ENCODE measurements around the gene CARM1. TPM values are rescaled to one million over a fixed set of nuclear protein-coding genes. Genes with fewer than 3 reads are reported as not detected.
"Not testable (repeated sequence)": the region's sequence is repeated elsewhere in the genome, so short reads cannot be mapped to it uniquely, and the experiment has no call there.

The CARM1 gene
- 20.5 and 24.1 TPM in 2 replicates for total RNA-seq (2014; rRNA removed; shearing (Covaris generic))

DNA sequence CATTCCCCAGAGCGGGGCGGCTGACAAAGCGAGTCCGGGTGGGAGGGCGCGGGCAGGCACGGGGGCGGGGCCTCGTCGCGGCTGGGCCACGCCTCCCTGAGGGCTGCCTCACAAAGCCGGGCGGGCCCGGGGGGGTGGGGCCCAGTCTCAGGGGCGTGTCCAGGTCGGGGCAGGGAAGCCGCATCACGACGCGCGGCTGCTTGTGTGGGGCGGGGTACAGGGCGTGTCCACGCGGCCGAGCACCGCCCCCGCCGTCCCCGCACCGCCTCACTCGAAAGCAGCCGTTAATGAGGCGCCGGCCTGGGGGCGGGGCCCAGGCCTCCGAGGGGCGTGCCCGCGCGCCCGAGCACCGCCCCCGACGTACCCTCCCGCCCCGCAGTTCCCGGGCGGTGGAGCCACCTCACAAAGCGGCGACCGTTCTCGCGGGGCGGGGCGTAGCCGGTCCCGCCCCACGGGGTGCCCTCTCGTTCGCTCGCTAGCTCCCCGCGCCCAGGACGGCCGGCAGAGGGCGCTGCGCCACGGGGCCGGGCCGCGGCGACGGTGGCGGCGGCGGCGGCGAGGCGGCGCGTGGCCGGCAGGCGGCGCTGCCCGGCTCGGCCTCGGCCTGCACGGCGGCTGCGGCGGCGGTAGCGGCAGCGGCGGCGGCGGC is at the start of gene CARM1:
CARM1 (plus strand) TSS at position 599 of the 649 bp plus-strand sequence. CDS start 150 bp downstream, outside the sequence.
- peak; percentile 99 for DNase-seq (ENCODE audit: low read depth)

DNA sequence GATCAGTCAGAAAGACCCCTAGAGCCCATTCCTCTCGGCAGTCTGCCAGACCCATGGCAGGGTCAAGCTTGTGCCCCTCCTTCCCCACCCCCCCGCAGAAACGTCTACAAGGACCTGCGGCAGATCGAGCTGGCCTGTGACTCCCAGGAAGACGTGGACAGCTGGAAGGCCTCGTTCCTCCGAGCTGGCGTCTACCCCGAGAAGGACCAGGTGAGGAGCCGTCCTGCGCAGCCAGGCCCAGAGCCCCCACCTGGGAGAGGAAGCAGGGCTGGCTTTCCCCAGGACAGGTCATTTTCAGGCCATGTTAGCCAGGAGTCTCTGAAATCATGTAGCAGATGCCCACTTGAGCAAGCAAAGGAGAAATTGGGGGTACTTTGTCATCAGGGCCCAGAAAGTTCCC is 47.7 kb upstream of the CARM1 start:
- no peak for DNase-seq (ENCODE audit: low read depth)

DNA sequence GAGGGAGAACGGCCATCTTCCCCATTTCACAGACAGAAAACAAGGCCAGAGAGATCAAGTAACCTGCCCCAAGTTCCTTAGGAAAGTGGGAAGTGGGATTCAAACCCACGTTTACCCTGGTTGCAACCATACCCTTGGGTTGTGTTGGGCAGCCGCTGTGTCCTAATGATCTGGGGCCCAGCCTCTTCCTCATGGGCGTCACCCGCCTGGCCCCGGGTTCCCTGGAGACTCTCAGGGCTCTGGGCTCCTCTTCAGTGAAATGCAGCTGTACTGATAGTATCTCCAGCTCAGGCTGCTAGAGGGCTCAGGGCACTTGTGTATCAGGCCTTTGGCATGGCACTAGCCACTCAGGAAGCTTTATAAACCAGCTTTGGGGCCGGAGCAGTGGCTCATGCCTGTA is 45.1 kb upstream of the CARM1 start:
- no peak for DNase-seq (ENCODE audit: low read depth)

DNA sequence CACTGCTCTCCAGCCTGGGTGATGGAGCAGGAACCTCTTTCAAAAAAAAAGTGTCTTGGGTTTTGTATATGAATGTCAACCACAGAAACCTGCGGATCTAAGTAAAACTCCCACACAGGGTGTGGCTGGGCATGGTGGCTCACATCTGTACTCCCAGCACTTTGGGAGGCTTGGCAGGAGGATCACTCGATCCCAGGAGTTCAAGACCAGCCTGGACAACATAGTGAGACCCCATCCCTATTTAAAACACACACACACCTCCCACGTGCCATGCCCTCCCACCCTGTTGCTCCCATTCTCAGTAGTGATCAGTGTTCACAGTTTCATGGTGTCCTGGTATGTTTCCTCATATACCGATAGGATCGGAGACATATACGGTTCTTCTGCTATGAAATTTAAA is 44.5 kb upstream of the CARM1 start:
- DNase-seq (ENCODE audit: low read depth), result no peak

DNA sequence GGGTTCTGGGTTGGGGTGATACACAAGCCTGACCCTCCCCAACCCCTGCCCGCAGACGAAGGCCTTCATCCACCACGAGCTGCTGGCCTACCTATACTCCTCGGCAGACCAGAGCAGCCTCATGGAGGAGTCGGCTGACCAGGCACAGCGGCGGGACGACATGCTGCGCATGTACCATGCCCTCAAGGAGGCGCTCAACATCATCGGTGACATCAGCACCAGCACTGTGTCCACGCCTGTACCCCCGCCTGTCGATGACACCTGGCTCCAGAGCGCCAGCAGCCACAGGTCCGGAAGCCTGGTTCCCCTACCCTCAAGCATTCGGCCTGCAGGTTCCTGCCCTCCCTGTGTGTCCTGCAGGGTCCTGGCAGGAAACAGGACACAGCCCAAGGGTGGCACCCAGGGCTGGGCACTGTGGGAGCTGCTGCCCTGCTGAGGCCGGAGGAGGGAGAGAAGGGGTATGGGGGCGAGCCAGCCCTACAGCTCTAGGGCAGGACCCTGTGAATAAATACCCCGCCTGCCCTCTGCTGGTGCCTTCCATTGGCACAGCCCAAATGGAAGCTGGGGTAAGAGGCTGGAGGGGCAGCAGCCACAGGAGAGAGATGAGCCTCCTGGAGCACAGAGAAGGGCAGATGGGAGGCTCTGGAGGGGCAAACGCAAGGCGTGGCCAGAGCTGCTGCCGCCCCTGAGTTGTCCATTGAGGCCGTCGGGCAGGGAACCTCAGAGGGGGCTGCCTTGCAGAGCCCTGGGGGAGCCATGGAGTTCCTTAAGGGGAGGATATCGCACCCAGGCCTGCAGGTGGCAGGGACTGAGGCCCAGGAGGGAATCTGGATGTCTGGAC is 42.2 kb upstream of the CARM1 start:
- no peak for DNase-seq (ENCODE audit: low read depth)

DNA sequence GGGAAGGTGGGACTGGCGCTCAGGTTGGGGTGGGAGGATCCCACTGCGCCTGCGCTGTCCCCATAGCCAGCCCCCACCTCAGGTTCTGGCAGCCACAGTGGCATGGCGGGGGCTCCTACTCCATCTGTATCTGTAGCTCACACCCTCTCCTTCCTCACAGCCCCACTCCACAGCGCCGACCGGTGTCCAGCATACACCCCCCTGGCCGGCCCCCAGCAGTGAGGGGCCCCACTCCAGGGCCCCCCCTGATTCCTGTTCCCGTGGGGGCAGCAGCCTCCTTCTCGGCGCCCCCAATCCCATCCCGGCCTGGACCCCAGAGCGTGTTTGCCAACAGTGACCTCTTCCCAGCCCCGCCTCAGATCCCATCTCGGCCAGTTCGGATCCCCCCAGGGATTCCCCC is 41.4 kb upstream of the CARM1 start:
- DNase-seq (ENCODE audit: low read depth), result no peak

DNA sequence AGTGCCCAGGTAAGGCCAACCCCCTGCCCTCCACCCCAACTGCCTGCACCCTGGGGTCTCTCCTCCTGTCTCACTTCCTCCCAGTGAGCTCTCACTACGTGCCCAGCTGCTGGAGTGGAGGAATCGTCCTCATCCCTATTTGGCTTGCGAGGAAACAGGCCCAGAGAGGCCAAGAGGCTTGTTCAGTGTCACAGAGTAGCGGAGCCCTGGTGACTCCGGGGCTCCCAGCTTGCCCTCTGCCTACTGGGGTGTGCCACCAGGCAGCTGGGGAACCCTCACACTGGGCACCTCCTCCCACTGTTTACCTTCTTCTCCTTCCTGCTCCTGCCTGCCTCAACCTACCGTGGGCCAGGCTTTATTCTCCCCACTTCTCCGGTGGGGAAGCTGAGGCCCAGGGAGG is 41.0 kb upstream of the CARM1 start:
- DNase-seq (ENCODE audit: low read depth), result no peak

DNA sequence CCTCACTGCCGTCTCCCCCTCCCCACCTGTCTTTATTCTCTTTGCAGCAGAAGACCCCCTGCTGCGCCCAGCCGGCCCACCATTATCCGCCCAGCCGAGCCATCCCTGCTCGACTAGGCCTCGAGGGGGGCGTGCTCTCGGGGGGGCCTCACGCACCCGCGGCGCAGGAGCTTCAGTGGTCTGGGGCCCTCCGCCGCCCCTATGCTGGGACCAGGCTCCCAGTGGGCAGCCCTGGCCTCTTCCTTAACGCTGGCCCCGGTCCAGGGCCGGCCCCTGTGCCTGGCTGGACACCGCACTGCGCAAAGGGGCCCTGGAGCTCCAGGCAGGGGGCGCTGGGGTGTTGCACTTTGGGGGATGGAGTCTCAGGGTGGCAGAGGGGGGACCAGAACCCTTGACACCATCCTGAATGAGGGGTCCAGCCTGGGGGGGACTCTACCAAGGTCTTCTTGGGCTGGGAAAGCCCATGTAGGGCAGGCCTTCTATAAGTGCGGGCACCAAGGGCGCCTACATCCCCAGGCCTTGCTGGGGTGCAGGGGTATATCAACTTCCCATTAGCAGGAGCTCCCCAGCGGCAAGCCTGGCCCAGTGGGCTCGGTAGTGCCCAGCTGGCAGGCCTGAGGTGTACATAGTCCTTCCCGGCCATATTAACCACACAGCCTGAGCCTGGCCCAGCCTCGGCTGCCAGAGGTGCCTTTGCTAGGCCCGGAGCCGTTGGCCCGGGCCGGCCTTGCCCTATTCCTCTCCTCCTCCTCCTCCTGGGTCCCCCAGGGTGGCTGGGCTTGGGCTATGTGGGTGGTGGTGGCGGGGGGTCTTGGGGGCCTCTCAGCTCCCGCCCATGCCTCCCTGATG is 40.2 kb upstream of the CARM1 start:
- DNase-seq (ENCODE audit: low read depth), result no peak

DNA sequence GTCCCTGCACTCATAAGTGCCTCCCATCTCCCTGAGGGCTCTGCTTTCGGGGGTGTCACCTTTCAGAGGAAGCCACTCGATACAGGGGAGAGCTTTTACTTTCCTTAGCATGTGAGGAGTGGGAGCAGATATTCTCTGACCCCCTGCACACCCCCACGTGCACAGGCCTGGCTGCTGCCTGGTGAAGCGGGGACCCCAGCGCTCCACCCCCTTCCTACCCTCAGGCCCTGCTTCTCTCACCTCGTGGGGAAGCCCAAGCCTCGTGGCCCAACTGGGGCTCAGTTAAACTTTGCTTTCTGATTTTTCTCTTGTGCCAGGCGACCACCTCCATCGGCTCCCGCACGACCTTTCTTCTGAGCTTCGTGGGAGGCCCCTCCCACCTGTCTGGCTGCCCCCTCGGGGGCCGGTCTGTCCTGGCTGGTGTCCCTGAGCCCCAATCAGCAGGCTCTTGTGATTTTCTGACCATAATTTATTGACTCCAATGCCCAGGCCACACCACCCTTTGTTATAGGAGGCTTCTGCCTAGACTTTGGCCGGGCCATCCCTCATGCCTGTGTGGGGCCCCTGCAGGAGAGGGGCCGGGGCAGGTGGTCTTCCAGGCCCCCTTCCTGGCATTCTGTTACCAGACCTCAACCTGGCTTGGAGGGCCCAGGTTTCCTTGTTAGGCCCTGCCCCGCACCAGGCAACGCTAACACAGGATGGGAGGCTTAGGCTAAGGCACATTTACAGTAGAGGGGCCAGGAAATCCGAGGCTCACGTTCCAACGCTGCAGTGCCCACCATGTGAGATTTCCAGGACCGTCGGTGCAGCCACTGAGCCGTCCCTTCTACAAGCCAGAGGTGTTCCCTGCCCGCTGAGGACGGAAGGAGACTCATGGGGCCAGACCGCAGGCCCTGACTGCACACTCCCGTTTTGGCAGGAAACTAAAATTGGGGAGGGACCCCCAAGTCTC is 39.1 kb upstream of the CARM1 start:
- DNase-seq (ENCODE audit: low read depth), result no peak

DNA sequence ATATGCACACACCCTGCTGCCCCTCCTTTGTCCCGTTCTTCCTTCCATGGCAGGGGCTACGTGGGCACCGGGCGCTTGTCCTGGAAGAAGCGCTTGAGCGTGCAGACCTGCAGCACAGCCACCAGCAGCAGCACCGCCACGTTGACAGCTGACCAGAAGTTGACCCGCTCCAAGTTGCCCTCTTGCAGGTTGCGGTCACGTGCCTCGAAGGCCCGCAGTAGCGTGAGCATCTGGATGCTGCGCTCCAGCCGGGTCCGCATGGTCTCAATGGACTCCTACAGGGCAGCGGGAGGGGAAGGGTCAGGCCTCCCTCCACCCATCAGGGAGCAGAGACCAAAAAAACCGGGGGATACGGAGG is 38.4 kb upstream of the CARM1 start:
- DNase-seq (ENCODE audit: low read depth), result no peak

DNA sequence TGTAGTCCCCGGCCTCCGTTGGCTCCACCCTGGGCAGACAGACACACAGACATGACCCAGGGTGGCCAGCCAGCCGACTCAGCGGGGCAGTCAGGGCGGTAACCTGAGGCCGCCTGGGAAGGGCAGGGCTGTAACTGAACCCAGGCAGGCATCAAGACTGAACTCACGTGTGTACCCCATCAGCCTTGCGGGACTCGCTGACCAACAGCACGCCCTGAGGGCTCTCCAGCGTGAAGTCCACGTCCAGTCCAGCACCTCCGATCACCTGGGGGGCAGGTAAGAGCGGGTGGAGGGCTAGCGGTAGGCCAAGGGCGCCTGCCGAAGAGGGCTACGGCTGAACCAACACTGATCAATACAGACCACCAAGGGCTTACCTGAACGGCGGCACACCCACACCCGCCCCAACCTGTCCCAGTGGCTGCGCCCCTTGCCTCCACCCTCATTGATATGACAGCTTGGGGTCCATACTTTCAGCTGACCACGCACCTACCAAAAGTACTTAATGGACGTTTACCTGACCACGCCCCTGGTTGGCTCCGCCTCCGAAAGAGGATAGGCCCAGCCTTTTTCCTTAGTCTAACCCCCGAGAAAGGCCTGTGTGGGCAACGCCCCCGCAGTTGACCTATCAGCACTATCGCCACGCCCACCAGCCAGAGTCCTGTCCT is 36.1 kb upstream of the CARM1 start:
- DNase-seq (ENCODE audit: low read depth), result no peak

DNA sequence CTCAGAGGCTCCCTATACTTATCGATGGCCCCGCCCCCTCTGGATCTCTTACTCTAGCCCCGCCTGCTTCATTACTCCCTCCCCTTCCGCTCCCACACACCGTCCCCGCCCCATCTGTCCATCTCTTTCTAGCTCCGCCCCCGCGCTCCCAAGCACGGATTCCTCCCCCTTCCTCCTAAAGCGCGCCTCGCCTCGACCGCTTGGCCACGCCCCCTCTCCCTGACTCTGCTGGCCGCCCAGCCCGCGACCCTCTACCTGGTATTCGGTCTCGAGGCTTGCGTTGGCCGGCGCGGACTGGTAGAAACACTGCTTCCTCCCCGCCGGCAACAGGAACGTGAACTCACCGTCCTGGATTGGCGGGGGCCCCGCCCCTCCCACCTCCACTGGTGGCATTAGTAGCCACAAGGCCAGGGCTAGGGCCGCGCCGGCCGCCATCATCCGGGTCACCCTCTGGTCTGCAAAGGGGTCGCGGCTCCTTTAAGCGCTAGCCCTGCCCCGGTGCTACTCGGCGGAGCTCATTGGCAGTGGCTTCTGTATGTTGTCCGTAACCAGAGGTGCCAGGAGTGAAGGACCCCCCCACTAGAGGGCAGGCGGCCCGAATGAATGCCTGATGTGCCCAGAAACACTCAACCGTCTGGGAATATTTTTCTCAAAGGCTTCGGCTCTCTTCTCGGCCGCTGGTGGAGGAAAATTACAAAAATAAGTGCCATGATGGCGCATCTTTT is 35.4 kb upstream of the CARM1 start, which contains the start of gene TMED1:
TMED1 (minus strand) TSS at position 459 of the 725 bp plus-strand sequence; CDS start at position 438, 21 bp downstream.
- DNase-seq (ENCODE audit: low read depth), result peak; percentile 99

DNA sequence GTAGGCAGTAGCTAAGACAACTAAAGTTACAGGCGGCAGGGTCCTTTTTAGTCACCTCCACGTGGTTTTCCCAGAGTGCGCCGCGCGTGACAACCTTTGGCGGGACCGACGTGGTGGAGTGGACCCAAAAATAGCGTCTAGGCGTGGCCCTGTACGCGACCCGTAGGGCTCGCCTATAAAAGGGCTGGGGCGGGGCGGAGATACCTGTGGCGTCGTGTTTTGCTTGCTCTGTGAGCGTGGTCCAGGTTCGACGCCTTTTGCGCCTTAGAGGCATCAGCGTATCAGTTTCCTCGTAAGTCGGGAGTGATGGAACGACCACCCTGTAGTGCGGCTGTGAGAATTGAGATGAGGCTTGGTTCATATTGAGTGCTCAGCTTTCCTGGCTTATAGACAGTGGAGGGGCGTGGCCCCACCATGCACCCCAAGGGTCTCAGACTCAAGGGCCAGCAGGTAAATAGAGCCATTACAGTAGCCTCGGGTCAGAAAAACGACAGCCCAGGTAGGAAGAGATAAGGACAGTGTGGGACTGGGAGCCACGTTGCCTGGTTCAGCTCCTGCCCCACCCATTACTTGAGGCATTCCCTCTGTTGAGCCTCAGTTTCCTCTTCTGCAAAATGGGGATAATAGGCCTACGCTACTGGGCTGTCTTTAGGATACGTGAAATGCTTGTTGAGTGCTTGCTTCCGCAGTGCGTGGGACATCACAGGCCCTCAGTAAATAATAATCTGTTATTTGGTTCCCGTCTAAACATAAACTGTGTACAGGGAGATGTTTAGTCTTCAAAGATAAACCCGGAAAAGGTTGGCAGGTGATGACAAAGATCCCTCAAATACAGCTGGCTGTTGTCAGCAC is 34.6 kb upstream of the CARM1 start:
- DNase-seq (ENCODE audit: low read depth), result no peak

DNA sequence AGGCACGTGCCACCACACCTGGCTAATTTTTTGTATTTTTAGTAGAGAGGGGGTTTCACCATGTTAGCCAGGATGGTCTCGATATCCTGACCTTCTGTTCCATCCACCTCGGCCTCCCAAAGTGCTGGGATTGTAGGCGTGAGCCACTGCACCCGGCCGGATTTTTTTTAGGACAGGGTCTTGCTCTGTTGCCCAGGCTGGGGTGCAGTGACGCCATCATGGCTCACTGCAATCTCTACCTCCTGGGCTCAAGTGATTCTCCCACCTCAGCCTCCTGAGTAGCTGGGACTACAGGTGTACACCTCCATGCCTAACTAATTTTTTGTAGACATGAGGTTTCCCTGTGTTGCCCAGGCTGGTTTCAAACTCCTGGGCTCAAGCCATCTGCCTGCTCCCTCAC is 33.7 kb upstream of the CARM1 start:
- not testable (repeated sequence) for DNase-seq (ENCODE audit: low read depth)

DNA sequence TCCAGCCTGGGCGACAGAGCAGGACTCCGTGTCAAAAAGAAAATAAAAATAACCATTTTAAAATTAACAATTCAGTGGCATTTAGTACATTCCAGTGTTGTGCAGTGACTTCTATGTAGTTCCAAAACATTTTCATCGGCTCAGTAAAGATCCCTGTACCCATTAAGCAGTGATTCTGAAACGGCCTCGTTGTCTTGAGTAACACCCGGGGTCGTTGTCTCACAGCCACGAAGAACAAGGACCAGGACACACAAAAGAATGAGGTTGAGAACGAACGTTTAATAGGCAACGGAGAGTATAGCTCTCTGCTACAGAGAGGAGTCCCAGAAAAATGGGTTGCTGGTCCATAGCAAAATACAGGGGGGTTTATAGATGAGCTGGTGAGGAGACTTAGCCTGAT is 33.0 kb upstream of the CARM1 start:
- DNase-seq (ENCODE audit: low read depth), result no peak

DNA sequence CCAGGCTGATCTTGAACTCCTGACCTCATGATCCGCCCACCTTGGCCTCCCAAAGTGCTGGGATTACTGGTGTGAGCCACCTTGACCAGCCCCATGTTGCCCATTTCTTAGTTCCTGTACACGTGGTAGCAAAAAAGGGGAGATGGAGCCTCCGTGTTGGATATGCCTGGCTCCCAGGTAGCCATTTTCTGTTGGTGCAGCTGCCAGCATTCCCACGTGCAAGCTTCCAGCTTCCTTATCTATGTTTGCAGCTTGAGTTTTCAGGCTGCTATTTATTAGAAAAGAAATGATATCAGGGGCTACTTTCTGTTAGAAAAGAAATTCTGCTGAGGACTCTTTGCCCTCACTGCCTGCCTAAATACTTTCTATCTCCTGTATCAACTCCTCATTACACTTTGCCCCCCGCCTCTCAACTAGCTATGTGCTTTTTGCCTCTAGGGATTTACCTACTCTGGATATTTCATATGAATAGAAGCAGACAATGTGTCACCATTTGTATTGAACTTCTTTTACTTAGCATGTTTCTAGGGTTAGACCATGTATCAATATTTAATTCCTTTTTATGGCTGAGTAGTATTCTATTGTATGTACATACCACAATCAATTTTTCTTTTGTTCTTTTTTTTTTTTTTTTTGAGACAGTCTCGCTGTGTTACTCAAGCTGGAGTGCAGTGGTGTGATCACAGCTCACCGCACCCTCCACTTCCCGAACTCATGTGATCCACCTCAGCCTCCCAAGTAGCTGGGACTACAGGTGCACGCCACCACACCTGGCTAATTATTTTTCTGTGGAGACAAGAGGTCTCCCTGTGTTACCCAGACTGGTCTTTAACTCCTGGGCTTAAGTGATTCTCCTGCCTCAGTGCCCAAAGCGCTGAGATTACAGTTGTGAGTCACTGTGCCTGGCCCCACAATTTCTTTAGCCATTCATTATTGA is 32.0 kb upstream of the CARM1 start:
- no peak for DNase-seq (ENCODE audit: low read depth)

DNA sequence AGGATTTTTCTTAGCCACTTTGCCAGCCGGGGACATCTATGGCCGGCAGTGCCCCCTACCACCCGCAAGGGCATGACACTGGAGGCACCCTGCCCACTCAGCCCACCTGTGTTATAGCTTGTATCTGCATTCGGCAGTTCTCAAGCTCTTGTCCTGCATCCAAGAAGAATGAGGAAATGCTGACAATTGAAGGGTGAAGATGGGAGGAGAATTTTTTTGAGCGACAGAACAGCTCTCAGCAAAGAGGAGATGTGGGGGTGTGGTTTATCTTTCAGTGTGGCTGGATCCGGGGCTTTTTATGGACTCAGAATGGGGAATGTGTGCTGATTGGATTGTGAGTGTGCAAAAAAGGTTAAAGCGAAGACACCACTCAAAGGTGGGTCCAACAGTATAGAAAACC is 28.6 kb upstream of the CARM1 start:
- DNase-seq (ENCODE audit: low read depth), result no peak

All from Daoy (cell line).